K562 (cell line): ENCODE results near the gene CRABP1. TPM values are rescaled to one million over a fixed set of nuclear protein-coding genes. Genes with fewer than 3 reads are reported as not detected.

ENCODE experiments used
- ATAC-seq: fragments of 200-7000 bp; cut with Tn5 transposase; 3 replicates; pipeline ENCODE4 v1.9.1; 2020; ENCODE audit warnings: moderate library complexity
- BruUV-seq: library from RNA; stranded (reverse); fragments of 400-500 nt; replicated peaks from 2 replicates; lab custom pipeline; 2021; lab: Mats Ljungman, UMichigan
- CTCF ChIA-PET: fragments of 300-600 bp; formaldehyde crosslinking; extraction: SDS; loops from one replicate; lab custom pipeline; 2021; ENCODE audit warnings: low intra/inter-chr PET ratio; lab: Yijun Ruan, JAX
- POLR2A ChIA-PET: fragments of 300-600, 350-650 bp; sonication (Branson Sonifier 250); formaldehyde crosslinking; extraction: SDS; loops from one replicate; lab custom pipeline; 2021; ENCODE audit warnings: antibody characterized with exemption, inconsistent platforms; lab: Yijun Ruan, JAX
- DNase-seq, 4 experiments: peaks; one replicate each; pipeline versions ENCODE4 v3.0.0 to v3.0.0-alpha.2; 2011 to 2018; ENCODE audit warnings: low spot score in 3 of 4, mixed read lengths in 3 of 4; ENCODE audit errors: extremely low read depth in 1 of 4
- FAIRE-seq: peaks from 2 replicates; lab custom pipeline; 2011; peaks lifted over from hg19 to GRCh38; lab: Jason Lieb, UNC
- H2AFZ ChIP-seq: 2 replicates; pipeline ENCODE4 v1.6.0; 2011; ENCODE audit warnings: low read depth, low read length, control low read depth, inconsistent platforms
- H3K27ac ChIP-seq: fragments of 200-600 bp; 3 replicates; pipeline ENCODE4 v1.8.0; 2011; ENCODE audit warnings: low read depth, mild to moderate bottlenecking, control low read depth, inconsistent platforms, low read length, moderate library complexity, mixed read lengths; ENCODE audit errors: extremely low read depth
- H3K27me3 ChIP-seq, 2 experiments: fragments of 300-600 bp in 1 of 2; 2 replicates in 1 of 2; 3 replicates in 1 of 2; pipeline versions ENCODE4 v1.6.0 to v1.8.0; 2011; ENCODE audit warnings: inconsistent platforms in 2 of 2, low read length in 2 of 2, mild to moderate bottlenecking in 1 of 2, mixed read lengths in 1 of 2, moderate library complexity in 1 of 2; ENCODE audit not compliant: control insufficient read depth in 2 of 2, insufficient read depth in 2 of 2
- H3K36me3 ChIP-seq: fragments of 300-600 bp; 3 replicates; pipeline ENCODE4 v1.8.0; 2011; ENCODE audit warnings: mild to moderate bottlenecking, low read length, inconsistent platforms; ENCODE audit not compliant: control insufficient read depth, insufficient read depth
- H3K4me1 ChIP-seq, 2 experiments: fragments of 200-600 bp in 1 of 2; replicated peaks in 1 of 2; 2 replicates in 1 of 2; 3 replicates in 1 of 2; pipeline versions ENCODE4 v1.5.1 to v1.8.0; 2011; ENCODE audit warnings: inconsistent platforms in 2 of 2, low read length in 2 of 2, mild to moderate bottlenecking in 1 of 2, mixed read lengths in 1 of 2, moderate library complexity in 1 of 2; ENCODE audit not compliant: control insufficient read depth in 2 of 2, insufficient read depth in 2 of 2
- H3K4me2 ChIP-seq: 2 replicates; pipeline ENCODE4 v1.6.1; 2011; ENCODE audit warnings: low read length, control low read depth, inconsistent platforms, mixed read lengths; ENCODE audit not compliant: insufficient read depth
- H3K4me3 ChIP-seq: fragments of 200-600 bp; sonication (generic), shearing (Covaris generic); 2 replicates; pipeline ENCODE4 v1.5.1; 2016; ENCODE audit warnings: control low read depth, inconsistent platforms
- H3K79me2 ChIP-seq: fragments of 200-600 bp; 3 replicates; pipeline ENCODE4 v1.8.0; 2011; ENCODE audit warnings: low read length, inconsistent platforms; ENCODE audit not compliant: control insufficient read depth, insufficient read depth
- H3K9ac ChIP-seq, 2 experiments: 2 replicates each; pipeline versions ENCODE4 v1.6.0 to v1.6.1; 2011; ENCODE audit warnings: low read depth in 2 of 2, low read length in 2 of 2, control low read depth in 1 of 2, inconsistent platforms in 1 of 2, mild to moderate bottlenecking in 1 of 2, mixed read lengths in 1 of 2; ENCODE audit not compliant: insufficient read depth in 1 of 2
- H3K9me1 ChIP-seq: one replicate; pipeline ENCODE4 v1.6.0; 2011; ENCODE audit warnings: inconsistent platforms, mild to moderate bottlenecking, low read length, moderate library complexity; ENCODE audit not compliant: control insufficient read depth, insufficient read depth
- H3K9me3 ChIP-seq: replicated peaks from 2 replicates; pipeline ENCODE4 v1.5.1; 2011; ENCODE audit warnings: low read depth, low read length, inconsistent platforms; ENCODE audit not compliant: control insufficient read depth, insufficient read depth
- H4K20me1 ChIP-seq: replicated peaks from 2 replicates; pipeline ENCODE4 v1.6.1; 2011; ENCODE audit warnings: low read length, inconsistent platforms, mixed read lengths; ENCODE audit not compliant: control insufficient read depth, insufficient read depth
- CREB3L1 ChIP-seq: fragments of 450-650 bp; IDR thresholded peaks from 2 replicates; pipeline ENCODE4 v1.6.1; 2014; ENCODE audit warnings: low read depth, mild to moderate bottlenecking, moderate library complexity, borderline replicate concordance
- FOSL1 ChIP-seq: fragments of 200-800 bp; sonication (Bioruptor generic); conservative IDR thresholded peaks from 2 replicates; pipeline ENCODE4 v1.6.1; 2016; ENCODE audit warnings: missing genetic modification characterization, missing compliant biosample characterization
- HNRNPL ChIP-seq: fragments of 200-400 bp; formaldehyde crosslinking; IDR thresholded peaks from 2 replicates; pipeline ENCODE4 v1.6.1; 2017; ENCODE audit warnings: low read depth, mild to moderate bottlenecking, low read length
- ILF3 ChIP-seq: fragments of 450-650 bp; IDR thresholded peaks from 2 replicates; pipeline ENCODE4 v1.6.1; 2018; ENCODE audit warnings: antibody characterized with exemption, mild to moderate bottlenecking, moderate library complexity, borderline replicate concordance
- MAFG ChIP-seq: fragments of 450-650 bp; conservative IDR thresholded peaks from 2 replicates; pipeline ENCODE4 v1.6.1; 2016; ENCODE audit warnings: missing genetic modification characterization, missing compliant biosample characterization
- NEUROD1 ChIP-seq: fragments of 150-350 bp; IDR thresholded peaks from 2 replicates; pipeline ENCODE4 v1.6.1; 2014; ENCODE audit warnings: borderline replicate concordance, low read length, low read depth; ENCODE audit not compliant: partially characterized antibody
- NONO ChIP-seq, 2 experiments: fragments of 200-400 bp in 1 of 2; fragments of 450-650 bp in 1 of 2; formaldehyde crosslinking in 1 of 2; IDR thresholded peaks; 2 replicates each; pipeline ENCODE4 v1.6.1; 2017; ENCODE audit warnings: low read depth in 2 of 2, mild to moderate bottlenecking in 2 of 2, moderate library complexity in 2 of 2, low read length in 1 of 2
- NR1H2 ChIP-seq: sonication (generic); formaldehyde crosslinking; IDR thresholded peaks from 2 replicates; pipeline ENCODE4 v1.4.0; 2020; ENCODE audit warnings: mild to moderate bottlenecking, missing genetic modification reagents
- OTX1 ChIP-seq: fragments of 450-650 bp; formaldehyde crosslinking; IDR thresholded peaks from 2 replicates; pipeline ENCODE4 v1.4.0; 2022; ENCODE audit warnings: mild to moderate bottlenecking
- PHF8 ChIP-seq: fragments of 200-600 bp; sonication (generic); IDR thresholded peaks from 2 replicates; pipeline ENCODE4 v1.6.1; 2012; ENCODE audit warnings: mixed run types, mild to moderate bottlenecking, inconsistent platforms, low read length, moderate library complexity, borderline replicate concordance
- POLR2A ChIP-seq: fragments of 450-650 bp; conservative IDR thresholded peaks from 2 replicates; pipeline ENCODE4 v1.6.1; 2016
- TAL1 ChIP-seq: fragments of 450-650 bp; IDR thresholded peaks from 2 replicates; pipeline ENCODE4 v1.6.1; 2016; ENCODE audit warnings: mild to moderate bottlenecking
- WGBS: fragments of 100-300 bp; shearing (Covaris generic); methylation state at CpG from one replicate; pipeline ENCODE4 v1.1.6; 2016; ENCODE audit warnings: low coverage, mixed read lengths; ENCODE audit not compliant: insufficient coverage; ENCODE audit errors: missing lambda C conversion rate; 5-methylcytosine and 5-hydroxymethylcytosine counted together
- in situ Hi-C: fragments of 300-500 bp; cut with MboI; formaldehyde crosslinking; loops from 4 replicates; pipeline ENCODE4 v1.15.0; 2018; ENCODE audit warnings: inconsistent platforms, mixed read lengths
- intact Hi-C: fragments of 100-400 bp; cut with micrococcal nuclease; formaldehyde crosslinking; loops from 2 replicates; pipeline ENCODE4 v1.14.2; 2022
- polyA plus RNA-seq, 8 experiments: library from polyadenylated mRNA; depleted of rRNA in 4 of 8; stranded (reverse) in 5 of 8; unstranded in 3 of 8; fragments of >200 nt; fragmentation: Nextera tagmentation in 2 of 8; fragmentation: Illumina TruSeq in 1 of 8; extraction: Ambion mirVana in 2 of 8; extraction: Trizol in 1 of 8; gene quantifications; 2 replicates each; pipeline versions ENCODE4 v1.2.1 to v1.2.3, GENCODE V29; 2011 to 2014; ENCODE audit warnings: inconsistent platforms in 1 of 8, missing spikeins in 1 of 8
- total RNA-seq, 7 experiments: library from RNA; depleted of rRNA in 6 of 7; stranded (reverse); fragments of >200 nt in 6 of 7; fragmentation: Illumina TruSeq in 2 of 7; extraction: Trizol in 2 of 7; gene quantifications; 2 replicates each; pipeline versions ENCODE4 v1.2.1 to v1.2.3, GENCODE V29; 2011 to 2021; ENCODE audit warnings: low replicate concordance in 1 of 7
- TF ChIP-seq, protein P1 (sequence below): fragments of 250-450 bp; sonication (Bioruptor Pico); IDR thresholded peaks from 2 replicates; pipeline ENCODE4 v1.4.0; 2020; ENCODE audit warnings: borderline replicate concordance
- TF ChIP-seq, protein P2 (sequence below): fragments of 450-650 bp; formaldehyde crosslinking; IDR thresholded peaks from 2 replicates; pipeline ENCODE4 v1.4.0; 2022; ENCODE audit warnings: mild to moderate bottlenecking, moderate library complexity

Gene CRABP1
- total and polyA plus RNA-seq, 9 of the 15 experiments (the other 6 are each of a cell fraction or from before 2014, with no cell fraction given): 0.60 TPM; not detected in 8

GRCh38 chr15:78387246-78388037 lies 47.3 kb downstream of the CRABP1 start (continued):
- TF ChIP-seq ILF3 (no peak), HNRNPL (no peak), POLR2A (no peak), OTX1 (CRISPR knock-in tag) (no peak), CREB3L1 (no peak)
- TF ChIP-seq, protein P1, sequence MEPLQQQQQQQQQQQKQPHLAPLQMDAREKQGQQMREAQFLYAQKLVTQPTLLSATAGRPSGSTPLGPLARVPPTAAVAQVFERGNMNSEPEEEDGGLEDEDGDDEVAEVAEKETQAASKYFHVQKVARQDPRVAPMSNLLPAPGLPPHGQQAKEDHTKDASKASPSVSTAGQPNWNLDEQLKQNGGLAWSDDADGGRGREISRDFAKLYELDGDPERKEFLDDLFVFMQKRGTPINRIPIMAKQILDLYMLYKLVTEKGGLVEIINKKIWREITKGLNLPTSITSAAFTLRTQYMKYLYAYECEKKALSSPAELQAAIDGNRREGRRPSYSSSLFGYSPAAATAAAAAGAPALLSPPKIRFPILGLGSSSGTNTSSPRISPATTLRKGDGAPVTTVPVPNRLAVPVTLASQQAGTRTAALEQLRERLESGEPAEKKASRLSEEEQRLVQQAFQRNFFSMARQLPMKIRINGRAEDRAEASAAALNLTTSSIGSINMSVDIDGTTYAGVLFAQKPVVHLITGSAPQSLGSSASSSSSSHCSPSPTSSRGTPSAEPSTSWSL (CRISPR knock-in tag): no peak

DNA sequence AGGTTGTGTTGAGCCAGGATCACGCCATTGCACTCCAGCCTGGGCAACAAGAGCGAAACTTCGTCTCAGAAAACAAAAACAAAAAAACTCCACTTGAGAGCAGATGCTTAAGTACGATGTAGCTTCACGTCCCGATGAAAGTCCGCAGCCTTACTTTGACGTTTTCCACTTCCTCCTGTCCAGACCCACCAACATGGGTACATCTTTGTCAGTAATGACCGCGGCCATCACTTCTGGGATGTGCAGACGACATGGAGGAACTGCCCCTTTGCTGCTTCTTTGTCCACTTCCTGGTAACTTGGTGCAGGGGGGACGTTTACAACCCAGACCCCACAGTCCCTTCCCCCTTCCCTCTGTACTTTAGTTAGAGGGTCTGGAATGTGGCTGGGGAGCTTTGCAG lies 48.7 kb downstream of the CRABP1 start:
- in situ Hi-C loops (no loop called here), intact Hi-C loops (no loop called here)
- CTCF ChIA-PET: no interaction called here
- TF ChIP-seq, protein P2, sequence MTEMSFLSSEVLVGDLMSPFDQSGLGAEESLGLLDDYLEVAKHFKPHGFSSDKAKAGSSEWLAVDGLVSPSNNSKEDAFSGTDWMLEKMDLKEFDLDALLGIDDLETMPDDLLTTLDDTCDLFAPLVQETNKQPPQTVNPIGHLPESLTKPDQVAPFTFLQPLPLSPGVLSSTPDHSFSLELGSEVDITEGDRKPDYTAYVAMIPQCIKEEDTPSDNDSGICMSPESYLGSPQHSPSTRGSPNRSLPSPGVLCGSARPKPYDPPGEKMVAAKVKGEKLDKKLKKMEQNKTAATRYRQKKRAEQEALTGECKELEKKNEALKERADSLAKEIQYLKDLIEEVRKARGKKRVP (CRISPR knock-in tag): no peak
- no peak for TF ChIP-seq NR1H2 (CRISPR knock-in tag)
- TF ChIP-seq TAL1: no peak
- no peak for TF ChIP-seq NONO (IDR thresholded peaks at IDR 0.05; ENCODE audit: low read depth in 2 of 2, low read length in 1 of 2)
- TF ChIP-seq FOSL1 (tag): no peak
- no peak for TF ChIP-seq NEUROD1
- no peak for TF ChIP-seq MAFG (tag)
- no peak for TF ChIP-seq PHF8
- H3K9ac ChIP-seq: no peak overlapping the region
- no peaks in the 10 kb centered on the region for H3K9me1 ChIP-seq
- H3K36me3 ChIP-seq: no peaks in the 10 kb centered on the region
- H3K79me2 ChIP-seq: no peaks in the 10 kb centered on the region
- 0% methylated on average over 12 of the region's 12 CpGs for WGBS
- no peak for DNase-seq
- H3K4me3 ChIP-seq: no peak overlapping the region
- no peak for FAIRE-seq
- no TSS peak for BruUV-seq
- H4K20me1 ChIP-seq: no peaks in the 10 kb centered on the region; the same call in 1 of the 2 replicates
- H3K9me3 ChIP-seq: no peaks in the 10 kb centered on the region
- H3K27me3 ChIP-seq: peaks cover 40 to 70% of the 10 kb centered on the region in 2 experiments
- H2AFZ ChIP-seq: no peak overlapping the region
- no peak for ATAC-seq
- no peak overlapping the region for H3K27ac ChIP-seq
- POLR2A ChIA-PET: interaction anchor here (0.6 to 0.9 kb wide), 2 partner anchors 10 to 46 kb away, joined by 3 read pairs; no protein-coding TSS in a partner anchor
- H3K4me2 ChIP-seq: no peak overlapping the region
- H3K4me1 ChIP-seq: no peaks in the 10 kb centered on the region
